ENCODE results near the gene HTRA3.

GRCh38 chr4:8315435-8316250, 46.1 kb downstream of the HTRA3 start:
- TF ChIP-seq CTCF (conservative IDR thresholded peaks at IDR 0.05) (no peak), ZFX (IDR thresholded peaks at IDR 0.05) (no peak)
